DMS153 treated with DMSO at 0.1 percent for 48 hours (cell line): ENCODE data around the gene PECR.
"Not testable (repeated sequence)": the region's sequence is repeated elsewhere in the genome, so short reads cannot be mapped to it uniquely, and the experiment has no call there.

Experiments used
- DNase-seq: peaks from one replicate; lab custom pipeline; 2025; ENCODE audit not compliant: unreplicated experiment; lab: John Stamatoyannopoulos, UW

The PECR gene

GRCh38 chr2:216107320-216107719 is 25.7 kb upstream of the PECR start:
- DNase-seq: no peak

- no peak for DNase-seq
Observed at GRCh38 chr2:216104691-216105090, 23.1 kb upstream of the PECR start.

- DNase-seq: no peak
Observed at GRCh38 chr2:216103213-216103612, 21.6 kb upstream of the PECR start.

- DNase-seq: no peak
Observed at GRCh38 chr2:216101109-216101508, 19.5 kb upstream of the PECR start.

- DNase-seq: no peak
Observed at GRCh38 chr2:216098421-216099334, 17.1 kb upstream of the PECR start.

- no peak for DNase-seq
Observed at GRCh38 chr2:216094701-216095100, 13.1 kb upstream of the PECR start.

- DNase-seq: no peak
Observed at GRCh38 chr2:216092646-216093045, 11.0 kb upstream of the PECR start.

GRCh38 chr2:216090369-216090786 is 8.8 kb upstream of the PECR start:
- DNase-seq: no peak

- DNase-seq: no peak
Observed at GRCh38 chr2:216086207-216086893, 4.7 kb upstream of the PECR start.

- no peak for DNase-seq
Observed at GRCh38 chr2:216084547-216084946, 2.9 kb upstream of the PECR start.

GRCh38 chr2:216083464-216084281 is 2.1 kb upstream of the PECR start:
- no peak for DNase-seq

GRCh38 chr2:216082805-216083204 is 1.2 kb upstream of the PECR start:
- no peak for DNase-seq

- DNase-seq: no peak
Observed at GRCh38 chr2:216082117-216082711, 605 bp upstream of the PECR start.

- no peak for DNase-seq
Observed at GRCh38 chr2:216081012-216081411, 597 bp downstream of the PECR start.

GRCh38 chr2:216080048-216080447 is 1.6 kb downstream of the PECR start:
- not testable (repeated sequence) for DNase-seq

- DNase-seq: no peak
Observed at GRCh38 chr2:216078776-216079175, 2.8 kb downstream of the PECR start.

GRCh38 chr2:216075510-216076485 is 5.8 kb downstream of the PECR start:
- DNase-seq: no peak

- DNase-seq: no peak
Observed at GRCh38 chr2:216074794-216075193, 6.8 kb downstream of the PECR start.

- no peak for DNase-seq
Observed at GRCh38 chr2:216074380-216074779, 7.2 kb downstream of the PECR start.

- no peak for DNase-seq
Observed at GRCh38 chr2:216073773-216074172, 7.8 kb downstream of the PECR start.
